Activated CD8-positive, alpha-beta memory T cell treated with anti-CD3 and anti-CD28 coated beads for 36 hours (primary cell): Measurements from ENCODE around the gene SH2D7. TPM values are rescaled to one million over a fixed set of nuclear protein-coding genes. Genes with fewer than 3 reads are reported as not detected.

Experiments
- CTCF ChIA-PET: fragments of 350-600 bp; sonication (Branson Sonifier 250); formaldehyde crosslinking; loops from one replicate; lab custom pipeline; 2021; ENCODE audit warnings: antibody characterized with exemption; lab: Charles Lee
- POLR2A ChIA-PET: fragments of 350-600 bp; sonication (Branson Sonifier 250); formaldehyde crosslinking; loops from one replicate; lab custom pipeline; 2021; ENCODE audit warnings: antibody characterized with exemption; lab: Charles Lee
- total RNA-seq, 2 experiments: library from RNA; stranded (reverse); gene quantifications; one replicate each; pipeline ENCODE4 v1.2.3, GENCODE V29; 2021

SH2D7 gene
- total RNA-seq, 2 experiments from 2014 or later = not detected

DNA sequence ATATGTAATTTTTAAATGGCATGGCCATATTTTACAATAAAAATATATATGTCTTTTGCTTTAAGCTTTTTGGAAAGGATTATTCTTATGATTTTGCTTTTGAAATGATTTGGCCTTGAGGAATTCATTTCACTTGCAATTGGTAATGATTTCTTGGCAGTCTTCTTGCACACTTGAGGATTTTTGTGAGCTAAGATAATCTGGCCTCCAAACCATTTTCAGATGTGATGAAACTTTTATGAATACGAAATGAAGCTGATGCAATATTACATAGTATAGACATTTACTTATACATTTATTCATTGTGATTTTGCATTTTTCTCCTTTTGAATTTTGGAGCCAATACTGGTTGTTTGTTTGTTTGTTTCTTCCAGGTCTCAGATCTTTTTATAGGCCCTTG, 6.4 kb upstream of the SH2D7 start:
- POLR2A ChIA-PET = no interaction called here
- CTCF ChIA-PET = no interaction called here

DNA sequence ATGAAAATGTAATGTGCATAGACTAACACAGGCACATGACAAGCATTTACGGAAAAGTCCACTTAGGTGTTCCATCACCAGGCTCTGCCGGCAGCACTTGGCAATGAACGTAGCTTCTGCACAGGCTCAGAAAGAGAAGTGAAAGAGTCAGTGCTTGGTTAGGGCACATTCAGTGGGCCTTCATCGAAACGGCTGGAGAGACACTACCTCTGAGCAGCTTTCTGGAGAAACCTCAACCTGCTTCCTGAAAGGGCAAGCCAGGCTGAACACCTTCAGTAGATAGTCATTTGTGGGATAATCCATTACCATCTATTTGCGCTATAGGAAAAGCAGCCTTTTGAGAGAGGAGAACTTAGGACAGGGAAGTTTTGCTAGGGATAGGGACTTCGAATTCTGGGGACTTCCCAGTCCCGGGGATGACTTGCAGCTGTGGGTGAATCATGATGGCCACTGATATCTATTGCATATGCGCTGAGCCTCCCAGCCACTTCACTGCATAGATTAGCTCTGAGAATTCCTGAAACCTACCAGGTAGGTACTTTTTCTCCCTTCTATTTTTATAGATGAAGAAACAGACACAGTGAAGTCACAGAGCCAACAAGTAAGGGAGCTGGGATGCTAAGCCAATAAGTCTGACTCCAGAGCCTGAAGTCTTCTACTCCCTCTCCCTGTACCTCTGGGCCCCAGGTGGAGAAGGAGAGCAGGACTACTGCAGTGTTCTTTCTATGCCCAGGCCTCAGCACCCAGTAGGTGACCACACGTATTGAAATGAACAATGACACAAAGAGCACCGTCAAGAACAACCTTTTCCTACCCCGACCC, 4.2 kb upstream of the SH2D7 start:
- ChIA-PET CTCF (interaction anchor here (1.2 kb wide), 2 partner anchors 21 to 128 kb away, joined by 3 to 5 read pairs; no protein-coding TSS in a partner anchor), POLR2A (no interaction called here)

DNA sequence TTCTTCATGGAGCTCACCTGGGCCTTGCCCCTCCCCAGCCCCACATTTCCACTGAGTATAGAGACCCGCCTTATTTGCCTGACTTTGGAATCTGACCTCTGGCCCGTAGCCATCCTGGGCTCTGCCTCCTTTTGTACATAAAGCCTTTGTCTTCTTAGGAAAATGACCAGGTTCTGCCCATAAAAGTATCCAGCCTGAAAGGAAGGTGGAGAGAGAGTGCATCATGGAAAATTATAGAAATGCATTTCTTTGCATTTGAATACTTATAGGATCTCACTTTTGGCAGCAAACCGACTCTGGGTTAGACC, 3.6 kb upstream of the SH2D7 start:
- CTCF ChIA-PET = interaction anchor here (0.6 to 1.2 kb wide), 5 partner anchors 20 to 270 kb away, joined by 3 to 5 read pairs (median 3); no protein-coding TSS in a partner anchor
- POLR2A ChIA-PET = no interaction called here

DNA sequence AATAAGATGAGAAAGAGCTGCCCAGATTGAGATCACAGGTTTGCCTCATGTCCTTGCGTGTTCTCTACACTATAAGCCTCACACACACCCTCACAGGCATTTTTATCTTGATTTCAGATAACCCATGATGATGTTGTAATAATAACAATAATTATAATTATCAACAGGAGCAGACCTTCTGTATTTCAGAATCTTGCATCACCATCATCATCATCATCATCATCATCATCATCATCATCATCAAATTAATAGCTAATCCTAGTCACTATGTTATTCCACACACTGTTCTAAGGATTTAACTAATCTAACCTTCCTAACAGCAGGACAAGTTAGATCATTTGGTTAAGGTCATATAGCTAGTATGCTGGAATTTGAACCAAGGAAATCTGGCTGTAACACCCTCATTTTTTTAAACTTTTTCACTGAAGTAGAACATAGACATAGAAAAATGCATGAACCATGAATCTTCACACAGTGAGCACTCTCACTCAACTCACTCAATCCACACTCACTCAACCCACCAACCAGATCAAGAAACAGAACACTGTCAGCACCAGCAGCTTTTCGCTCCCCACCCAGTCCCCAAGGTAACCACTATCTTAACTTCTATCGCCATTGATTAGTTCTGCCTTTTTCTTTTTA, 1.8 kb upstream of the SH2D7 start:
- ChIA-PET CTCF (interaction anchor here (0.5 to 2.3 kb wide), 3 partner anchors 17 to 131 kb away, joined by 3 to 8 read pairs (median 4); no protein-coding TSS in a partner anchor), POLR2A (interaction anchor here (0.6 kb wide), 1 partner anchor 15 kb away, joined by 3 read pairs; no protein-coding TSS in a partner anchor)

DNA sequence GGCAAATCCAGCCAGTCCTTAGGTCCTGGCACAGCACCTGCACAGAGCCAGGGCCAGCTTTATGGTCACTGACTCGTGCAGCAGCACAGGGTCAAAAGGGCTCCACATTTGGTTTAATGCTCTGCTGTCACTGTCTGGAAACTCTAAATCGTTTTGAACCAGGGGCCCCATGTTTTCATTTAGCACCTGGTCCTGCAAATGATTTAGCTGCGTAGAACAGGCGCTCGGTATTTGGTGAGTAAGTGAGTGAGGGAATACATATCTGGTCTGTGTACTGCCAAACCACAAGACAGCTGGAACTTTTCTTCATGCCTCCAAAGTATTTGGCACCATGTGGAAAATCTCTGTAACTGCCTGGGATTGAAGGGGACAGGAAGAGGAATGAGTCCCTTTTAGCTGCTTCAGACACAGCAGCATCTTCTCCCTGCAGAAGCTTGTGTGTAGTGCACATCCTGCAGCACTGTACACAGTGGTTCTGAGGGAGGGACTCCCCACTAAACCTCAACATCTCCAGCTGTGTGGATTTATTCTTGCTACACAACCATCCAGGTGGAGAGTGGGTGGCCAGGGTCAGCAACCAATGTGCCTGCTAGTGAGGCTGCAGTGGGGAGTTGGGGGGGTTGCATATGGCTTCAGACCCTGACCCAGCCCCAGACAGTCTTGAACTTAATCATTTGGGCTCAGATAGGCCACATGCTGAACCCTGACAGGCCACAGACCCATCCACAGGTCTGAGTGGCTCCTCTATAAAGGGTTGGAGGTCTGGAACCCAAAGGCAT, 1.1 kb downstream of the SH2D7 start:
- POLR2A ChIA-PET = no interaction called here
- CTCF ChIA-PET = interaction anchor here (0.6 to 1.4 kb wide), 3 partner anchors 10 to 15 kb away, joined by 3 to 4 read pairs (median 4); no protein-coding TSS in a partner anchor

DNA sequence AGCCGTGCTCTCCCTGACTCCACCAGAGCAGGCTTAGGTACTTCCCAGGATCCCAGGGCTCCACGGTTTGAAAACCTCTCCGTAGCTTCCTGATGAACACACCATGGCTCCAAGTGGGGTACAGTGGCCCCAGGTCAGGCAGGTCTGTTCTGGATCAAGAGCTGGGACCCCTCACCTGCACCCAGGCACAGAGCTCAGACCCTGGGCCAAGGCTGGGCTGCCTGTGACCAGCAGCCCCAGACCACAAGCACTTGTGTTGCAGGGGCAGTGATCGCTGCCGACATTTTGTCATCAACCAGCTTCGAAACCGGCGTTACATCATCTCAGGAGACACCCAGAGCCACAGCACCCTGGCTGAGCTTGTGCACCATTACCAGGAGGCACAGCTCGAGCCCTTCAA, 5.3 kb downstream of the SH2D7 start:
- ChIA-PET POLR2A (no interaction called here), CTCF (interaction anchor here (0.9 to 1.2 kb wide), 2 partner anchors 16 to 131 kb away, joined by 3 read pairs; no protein-coding TSS in a partner anchor)

DNA sequence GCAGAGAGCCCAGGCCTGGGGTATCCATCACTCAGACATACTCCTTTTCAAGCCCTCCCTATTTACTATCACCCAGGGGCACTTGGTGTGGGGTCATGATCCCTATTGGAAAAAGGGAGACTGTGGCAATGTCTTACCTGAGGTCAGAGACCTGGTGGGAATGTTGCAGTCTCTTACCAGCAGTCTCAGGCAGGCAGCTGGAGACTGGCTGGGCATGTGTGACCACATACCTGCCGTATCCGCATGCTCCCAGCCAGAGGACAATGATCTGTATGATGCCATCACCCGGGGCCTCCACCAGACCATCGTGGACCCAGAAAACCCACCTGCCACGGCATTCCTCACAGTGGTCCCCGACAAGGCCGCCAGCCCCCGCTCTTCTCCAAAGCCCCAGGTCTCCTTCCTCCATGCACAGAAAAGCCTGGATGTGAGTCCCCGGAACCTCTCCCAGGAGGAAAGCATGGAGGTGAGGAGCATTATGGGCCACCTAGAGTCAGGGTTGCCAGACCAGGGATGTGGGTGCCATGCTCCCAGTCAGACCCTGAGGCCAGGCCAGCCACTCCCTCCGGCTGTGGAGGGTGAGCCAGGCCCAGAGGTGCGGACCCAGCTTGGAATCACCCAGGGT, 5.9 kb downstream of the SH2D7 start:
- POLR2A ChIA-PET = no interaction called here
- CTCF ChIA-PET = interaction anchor here (0.9 to 1.2 kb wide), 2 partner anchors 15 to 131 kb away, joined by 3 read pairs; no protein-coding TSS in a partner anchor

DNA sequence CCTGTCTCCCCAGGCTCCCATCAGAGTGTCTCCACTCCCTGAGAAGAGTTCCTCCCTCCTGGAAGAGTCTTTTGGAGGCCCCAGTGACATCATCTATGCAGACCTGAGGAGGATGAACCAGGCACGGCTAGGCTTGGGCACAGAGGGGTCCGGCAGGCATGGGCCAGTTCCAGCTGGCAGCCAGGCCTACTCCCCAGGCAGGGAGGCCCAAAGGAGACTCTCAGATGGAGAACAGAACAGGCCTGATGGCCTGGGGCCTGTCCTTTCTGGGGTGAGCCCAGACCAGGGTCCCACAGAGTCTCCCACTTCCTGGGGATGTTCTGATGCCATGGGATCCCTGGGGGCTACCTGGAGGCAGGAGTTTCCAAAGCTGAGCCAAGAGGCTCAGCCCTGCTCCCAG, 8.5 kb downstream of the SH2D7 start:
- ChIA-PET POLR2A (no interaction called here), CTCF (interaction anchor here (1.6 kb wide), 1 partner anchor 133 kb away, joined by 5 read pairs; no protein-coding TSS in a partner anchor)

DNA sequence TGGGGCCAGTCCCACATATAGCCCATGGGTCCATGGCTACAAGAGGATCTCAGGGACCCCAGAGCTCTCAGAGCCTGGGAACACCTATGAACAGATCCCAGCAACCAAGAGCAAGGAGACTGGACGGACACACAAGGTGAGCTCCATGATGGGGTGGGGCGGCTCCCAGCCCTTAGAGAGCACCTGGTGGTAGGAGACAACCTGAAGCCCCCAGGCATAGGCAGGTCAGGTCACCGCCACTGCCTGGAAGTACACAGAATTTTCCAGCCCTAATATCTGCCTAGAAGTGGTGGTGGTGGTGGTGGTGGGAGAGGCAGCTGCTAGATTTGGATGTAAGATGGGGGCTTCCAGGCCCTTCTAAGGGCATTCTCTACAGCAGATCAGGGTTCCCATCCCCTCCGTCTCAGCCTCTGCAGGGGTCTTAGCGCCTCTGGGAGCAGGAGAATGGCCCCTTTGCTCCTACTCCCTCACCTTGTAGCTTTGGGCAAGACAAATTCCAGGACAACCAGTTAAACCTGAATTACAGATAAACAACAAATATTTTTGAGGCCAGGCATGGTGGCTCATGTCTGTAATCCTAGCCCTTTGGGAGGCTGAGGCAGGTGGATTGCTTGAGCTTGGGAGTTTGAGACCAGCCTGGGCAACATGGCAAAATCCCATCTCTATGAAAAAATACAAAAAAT, 9.2 kb downstream of the SH2D7 start:
- POLR2A ChIA-PET = no interaction called here

DNA sequence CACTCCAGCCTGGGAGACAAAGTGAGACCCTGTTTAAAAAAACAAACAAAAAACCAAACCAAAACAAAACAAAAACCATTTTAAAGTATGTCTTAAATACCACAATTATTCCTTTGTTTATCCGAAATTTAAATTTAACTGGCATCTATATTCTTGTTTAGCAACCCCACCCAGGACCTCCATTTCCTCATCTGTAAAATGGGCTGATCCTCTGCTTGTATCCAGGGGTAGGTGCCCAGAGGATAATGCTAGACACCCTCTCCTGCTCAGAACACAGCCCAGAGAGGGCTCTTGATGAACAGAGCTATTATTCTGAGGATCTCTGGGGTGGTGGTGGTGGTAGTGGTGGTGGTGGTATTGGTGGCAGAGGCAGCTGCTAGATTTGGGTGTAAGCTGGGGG, 9.8 kb downstream of the SH2D7 start:
- CTCF ChIA-PET = interaction anchor here (0.9 to 1.8 kb wide), 5 partner anchors 9 to 142 kb away, joined by 3 to 5 read pairs (median 4); partner anchors contain the start of gene TBC1D2B
- POLR2A ChIA-PET = no interaction called here

More for the DNA sequence above, 9.2 kb downstream of the SH2D7 start:
- CTCF ChIA-PET = interaction anchor here (0.9 to 1.6 kb wide), 3 partner anchors 24 to 142 kb away, joined by 3 to 5 read pairs (median 3); partner anchors contain the start of gene TBC1D2B

DNA sequence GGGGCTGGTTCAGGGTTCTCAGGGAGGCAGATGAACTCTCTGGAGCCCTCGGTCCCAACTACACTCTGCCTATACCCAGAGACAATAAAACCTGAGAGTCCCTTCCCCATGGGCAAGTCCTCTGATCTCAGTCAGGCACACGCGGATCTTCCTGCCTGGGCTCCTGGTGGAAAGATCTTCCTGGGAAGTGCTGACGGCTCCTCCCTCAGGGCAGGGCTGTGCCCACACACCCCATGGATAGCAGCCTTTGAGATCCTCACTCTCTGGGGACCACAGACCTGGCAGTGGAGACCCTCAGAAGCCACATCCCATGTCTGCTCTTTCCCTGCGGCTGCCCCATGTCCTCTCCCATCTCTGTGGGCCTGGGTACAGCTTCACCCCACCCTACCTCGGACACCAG, 10.4 kb downstream of the SH2D7 start:
- POLR2A ChIA-PET = interaction anchor here (0.9 to 1.1 kb wide), 2 partner anchors 31 to 68 kb away, joined by 3 read pairs; no protein-coding TSS in a partner anchor

DNA sequence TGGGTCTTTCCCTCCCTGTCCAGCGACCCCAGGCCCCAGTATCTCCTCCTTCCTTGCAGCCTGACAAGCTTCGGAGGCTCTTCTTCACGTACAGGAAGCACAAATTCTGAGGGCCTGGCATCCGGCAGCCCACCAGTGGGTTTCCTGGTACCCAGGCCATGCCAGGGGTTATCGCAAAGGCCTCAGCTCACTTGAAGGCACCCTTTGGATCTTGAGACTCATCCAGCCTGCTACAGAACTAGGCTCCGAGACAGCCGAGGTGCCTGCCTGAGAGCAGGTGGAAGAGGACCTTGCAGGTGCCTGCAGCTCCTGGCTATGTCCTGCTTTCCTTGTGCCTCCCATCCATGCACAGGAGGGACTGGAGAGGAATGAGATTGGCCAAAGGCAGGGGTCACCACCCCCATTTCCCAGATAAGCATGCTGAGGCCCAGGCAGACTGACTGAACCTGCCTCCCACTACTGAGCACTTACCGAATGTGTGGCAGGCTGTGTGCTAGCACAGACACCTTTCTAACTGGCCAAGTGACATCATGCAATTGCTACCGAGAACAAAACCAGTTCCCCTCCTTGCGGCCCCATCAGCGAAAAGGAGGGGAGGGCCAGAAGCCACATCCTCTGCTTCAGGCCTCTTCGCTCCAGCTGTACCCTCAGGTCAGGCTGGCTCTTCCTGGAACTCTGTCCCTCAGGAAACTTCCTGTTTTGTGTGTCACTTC, 11.2 kb downstream of the SH2D7 start:
- POLR2A ChIA-PET = interaction anchor here (0.9 to 1.1 kb wide), 2 partner anchors 31 to 69 kb away, joined by 3 read pairs; no protein-coding TSS in a partner anchor
- CTCF ChIA-PET = interaction anchor here (0.9 to 1.8 kb wide), 9 partner anchors 10 to 159 kb away, joined by 3 to 5 read pairs (median 4); partner anchors contain the start of gene TBC1D2B

More for the DNA sequence above, 10.4 kb downstream of the SH2D7 start:
- CTCF ChIA-PET = interaction anchor here (1.4 to 1.8 kb wide), 4 partner anchors 9 to 144 kb away, joined by 3 to 5 read pairs (median 4); partner anchors contain the start of gene TBC1D2B

DNA sequence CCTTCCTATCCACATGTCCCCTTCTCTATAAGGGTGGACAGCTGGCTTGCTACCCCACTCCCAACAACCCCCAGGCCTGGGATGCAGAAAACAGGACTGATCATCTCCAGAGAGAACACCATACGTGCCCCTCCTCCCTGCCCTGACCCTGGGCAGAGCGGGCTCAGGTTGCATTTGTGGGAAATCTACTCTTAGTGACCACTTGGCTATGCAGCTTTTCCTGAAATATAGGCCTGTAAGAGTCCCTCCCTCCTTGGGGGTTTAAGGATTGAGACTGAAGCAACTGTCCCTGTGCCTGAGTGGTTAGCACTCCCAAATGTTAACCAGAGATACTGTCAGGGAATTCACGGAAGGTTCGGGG, 11.7 kb downstream of the SH2D7 start:
- ChIA-PET CTCF (interaction anchor here (0.9 to 1.8 kb wide), 8 partner anchors 11 to 159 kb away, joined by 3 to 5 read pairs (median 4); partner anchors contain the start of gene TBC1D2B), POLR2A (interaction anchor here (0.6 to 1.1 kb wide), 2 partner anchors 32 to 41 kb away, joined by 3 read pairs; no protein-coding TSS in a partner anchor)

DNA sequence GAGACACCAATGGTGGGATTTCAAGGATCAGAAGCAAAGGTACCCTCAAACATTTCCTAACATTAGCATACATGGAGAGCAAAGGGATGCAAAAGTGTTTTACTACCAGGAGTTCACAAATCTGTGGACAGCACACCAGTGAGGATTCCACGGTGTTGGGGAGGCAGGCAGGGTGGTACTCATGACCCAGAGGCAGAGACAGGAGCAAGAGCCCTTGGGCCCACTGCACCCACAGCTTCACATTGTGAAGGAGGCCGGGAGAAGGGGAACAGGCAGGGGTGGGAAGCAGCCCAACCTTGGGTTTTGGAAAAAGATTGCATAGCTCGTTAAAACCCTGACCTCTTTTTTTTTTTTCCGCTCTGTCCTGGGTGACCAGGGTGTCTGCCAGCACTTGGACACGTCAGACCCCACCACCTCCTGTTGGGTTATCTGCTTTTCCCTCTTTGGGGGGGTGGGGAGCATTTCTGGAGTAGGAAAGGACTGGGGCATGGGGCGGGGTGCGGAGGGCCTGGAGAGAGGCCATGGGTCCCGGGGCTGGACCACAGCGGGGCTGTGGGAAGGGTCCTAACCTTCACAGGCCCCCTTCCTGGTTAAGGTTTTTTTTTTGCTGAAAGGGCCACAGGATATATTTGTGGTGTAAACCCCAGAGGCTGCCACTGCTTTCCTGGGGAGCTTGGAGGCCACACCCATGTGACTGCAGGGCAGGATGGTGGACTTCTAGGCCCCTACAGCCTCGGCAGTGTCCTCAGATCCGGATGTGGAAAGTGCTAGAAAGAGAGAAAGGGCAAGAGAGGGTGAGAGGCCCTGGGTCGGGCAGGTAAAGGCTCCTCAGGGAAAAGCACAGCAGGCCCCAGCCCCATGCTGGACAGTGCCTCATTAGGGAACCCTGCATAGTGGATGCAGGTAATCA, 12.5 kb downstream of the SH2D7 start:
- CTCF ChIA-PET = interaction anchor here (0.8 to 5.3 kb wide), 6 partner anchors 12 to 138 kb away, joined by 3 to 40 read pairs (median 4); no protein-coding TSS in a partner anchor
- POLR2A ChIA-PET = interaction anchor here (0.6 kb wide), 1 partner anchor 42 kb away, joined by 3 read pairs; no protein-coding TSS in a partner anchor

DNA sequence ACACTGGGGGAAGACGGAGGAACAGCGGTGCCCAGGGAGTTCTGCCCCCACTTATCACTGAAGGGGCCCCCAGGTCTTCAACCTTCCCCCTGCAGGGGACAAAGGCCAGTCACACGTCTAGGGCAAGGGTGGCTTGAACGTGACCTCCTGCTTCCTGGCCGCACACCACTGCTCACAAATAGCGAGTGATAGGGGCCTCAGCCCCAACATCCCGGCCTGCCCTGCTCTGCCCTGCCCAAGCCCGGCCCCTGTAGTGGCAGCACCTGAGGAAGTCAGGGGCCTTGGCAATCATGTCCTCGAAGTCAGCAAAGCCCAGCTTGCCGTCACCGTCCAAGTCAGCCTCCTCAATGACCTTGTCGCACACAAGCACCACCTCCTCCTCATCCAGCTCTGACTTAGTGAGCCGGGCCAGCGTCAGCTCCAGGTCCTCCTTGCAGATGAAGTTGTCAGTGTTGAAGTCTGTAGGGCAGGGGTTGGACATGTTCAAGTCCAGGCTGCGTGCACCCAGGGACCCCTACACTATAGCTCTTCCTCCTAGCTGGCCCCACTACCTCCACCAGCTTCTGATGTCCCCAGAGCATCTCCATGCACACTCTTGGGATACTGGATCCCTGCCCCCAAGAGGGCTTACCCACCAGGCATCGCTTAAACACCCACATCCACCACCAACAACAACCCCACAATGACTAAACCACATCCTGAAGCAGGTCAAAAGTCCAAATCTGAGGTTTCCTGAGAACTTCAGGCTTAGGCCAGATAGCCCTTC, 13.3 kb downstream of the SH2D7 start:
- POLR2A ChIA-PET = no interaction called here
- CTCF ChIA-PET = interaction anchor here (0.8 to 5.3 kb wide), 5 partner anchors 12 to 141 kb away, joined by 3 to 40 read pairs (median 4); no protein-coding TSS in a partner anchor
